ENCODE results near the gene UGGT1.

UGGT1 gene

GRCh38 chr2:128108166-128108565 lies 17.2 kb downstream of the UGGT1 start:
- DNase-seq, result no peak

- DNase-seq, result no peak
Observed at GRCh38 chr2:128109243-128109642, 18.2 kb downstream of the UGGT1 start.

GRCh38 chr2:128115921-128116623 lies 25.1 kb downstream of the UGGT1 start:
- DNase-seq, result no peak

DNA sequence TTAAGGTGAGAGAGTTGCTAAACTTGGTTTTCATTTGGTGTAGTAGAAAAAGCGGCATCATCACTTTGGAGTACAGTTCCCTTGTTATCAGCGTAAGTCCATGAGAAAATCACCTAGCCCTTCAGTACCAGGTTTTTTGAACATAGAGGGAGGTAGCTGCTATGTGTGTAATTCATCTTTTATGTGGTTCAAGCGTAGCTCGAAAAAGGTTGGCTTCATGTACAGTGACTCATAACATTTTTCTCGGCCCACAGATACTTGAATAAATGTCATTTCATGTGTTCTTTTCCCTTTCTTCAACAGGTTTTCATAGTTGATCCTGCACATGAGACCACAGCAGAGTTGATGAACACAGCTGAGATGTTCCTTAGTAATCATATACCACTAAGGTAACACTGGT lies 43.6 kb downstream of the UGGT1 start:
- DNase-seq, result no peak

GRCh38 chr2:128137094-128137616 lies 46.2 kb downstream of the UGGT1 start:
- no peak for DNase-seq

- DNase-seq, result no peak
Observed at GRCh38 chr2:128139624-128140023, 48.6 kb downstream of the UGGT1 start.

- no peak for DNase-seq
Observed at GRCh38 chr2:128145651-128146050, 54.7 kb downstream of the UGGT1 start.

- DNase-seq, result no peak
Observed at GRCh38 chr2:128153786-128154185, 62.8 kb downstream of the UGGT1 start.

DNA sequence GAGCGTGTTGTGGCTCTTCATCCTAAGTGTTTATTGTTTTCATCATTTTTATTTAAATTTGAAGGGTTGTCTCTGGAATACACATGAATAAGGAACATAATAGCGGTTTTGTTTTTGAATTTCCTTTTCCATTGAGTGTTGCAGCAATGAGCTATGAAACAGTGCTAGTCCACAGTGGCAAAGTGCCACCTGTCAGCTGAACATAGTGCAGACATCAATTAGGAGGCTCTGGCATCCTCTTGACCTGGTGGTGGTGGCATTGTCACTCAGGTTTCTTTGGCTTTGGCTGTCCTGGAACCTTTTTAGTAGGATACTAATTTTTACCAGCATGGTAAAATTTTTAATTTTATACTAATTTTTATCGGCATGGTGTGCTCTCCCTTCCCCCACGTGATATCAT lies 63.2 kb downstream of the UGGT1 start:
- no peak for DNase-seq

DNA sequence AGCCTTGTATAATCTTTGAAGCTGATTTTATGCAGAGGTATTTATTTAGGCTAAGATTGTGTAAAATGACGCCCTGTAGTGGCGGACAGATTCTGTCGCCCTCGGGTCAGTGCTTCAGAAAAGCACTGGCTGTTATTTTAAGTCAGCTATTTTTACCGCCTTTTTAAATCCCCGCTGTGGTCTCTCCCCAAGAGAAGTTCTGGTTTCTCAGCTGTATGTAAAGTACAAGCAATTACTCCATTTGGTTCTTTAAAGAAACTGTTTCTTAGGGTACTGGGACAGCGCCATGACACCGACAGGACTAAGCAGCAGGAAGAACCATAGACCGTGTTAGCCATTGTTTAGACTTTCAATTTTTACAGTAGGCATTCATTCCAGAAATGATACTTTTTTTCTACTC lies 65.0 kb downstream of the UGGT1 start:
- DNase-seq, result no peak

GRCh38 chr2:128156812-128157211 lies 65.8 kb downstream of the UGGT1 start:
- no peak for DNase-seq

DNA sequence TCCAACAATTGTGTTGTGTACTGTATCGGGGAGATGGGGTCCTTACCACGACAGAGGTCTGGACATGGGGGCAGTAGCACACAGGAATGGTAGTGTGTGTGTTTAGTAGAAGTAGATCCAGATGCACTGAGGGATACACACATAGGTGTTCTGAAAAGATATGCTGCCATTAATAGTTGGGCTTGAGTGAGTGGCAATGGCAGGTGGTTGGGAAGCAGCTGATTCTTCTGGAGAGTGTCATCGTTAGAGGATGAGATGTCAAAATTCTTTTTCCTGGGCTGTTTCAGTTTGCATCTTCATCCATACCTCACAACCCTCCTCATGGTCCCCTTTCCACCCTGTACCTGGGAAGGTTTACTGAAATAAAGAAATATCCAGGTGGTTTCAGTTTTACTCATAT lies 66.6 kb downstream of the UGGT1 start:
- DNase-seq, result no peak

DNA sequence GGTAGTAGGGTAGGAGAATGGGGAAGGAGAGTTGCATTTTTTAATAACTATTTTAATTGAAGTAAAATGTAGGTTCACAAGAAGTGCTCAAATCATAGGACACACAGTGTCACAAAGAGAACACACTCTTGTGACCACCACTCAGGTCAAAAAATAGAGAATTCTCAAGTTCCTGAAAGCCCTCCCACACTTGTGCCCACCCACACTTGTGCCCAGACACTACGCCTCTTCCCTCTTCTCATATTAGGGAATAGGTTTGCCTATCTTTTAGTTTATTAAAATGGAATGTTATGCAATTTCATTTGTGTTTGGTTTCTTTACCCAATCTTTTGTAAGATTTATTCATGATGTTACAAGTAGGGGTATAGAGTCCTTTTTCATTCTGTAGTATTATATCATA lies 67.2 kb downstream of the UGGT1 start:
- no peak for DNase-seq

DNA sequence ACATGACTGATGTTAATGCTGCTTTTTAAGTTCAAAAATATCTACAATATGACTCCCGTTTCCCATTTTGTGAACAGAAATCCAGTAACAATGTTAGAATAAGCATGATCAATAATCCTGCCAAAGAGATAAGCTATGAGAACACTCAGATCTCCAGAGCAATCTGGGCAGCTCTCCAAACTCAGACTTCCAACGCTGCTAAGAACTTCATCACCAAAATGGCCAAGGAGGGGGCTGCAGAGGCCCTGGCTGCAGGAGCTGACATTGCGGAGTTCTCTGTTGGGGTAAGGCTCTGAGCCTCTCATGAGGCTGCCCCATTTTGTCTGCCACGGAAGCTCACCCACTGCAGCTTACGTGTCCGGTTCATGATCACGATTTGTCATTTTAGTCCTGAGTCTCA lies 68.4 kb downstream of the UGGT1 start:
- DNase-seq, result no peak

DNA sequence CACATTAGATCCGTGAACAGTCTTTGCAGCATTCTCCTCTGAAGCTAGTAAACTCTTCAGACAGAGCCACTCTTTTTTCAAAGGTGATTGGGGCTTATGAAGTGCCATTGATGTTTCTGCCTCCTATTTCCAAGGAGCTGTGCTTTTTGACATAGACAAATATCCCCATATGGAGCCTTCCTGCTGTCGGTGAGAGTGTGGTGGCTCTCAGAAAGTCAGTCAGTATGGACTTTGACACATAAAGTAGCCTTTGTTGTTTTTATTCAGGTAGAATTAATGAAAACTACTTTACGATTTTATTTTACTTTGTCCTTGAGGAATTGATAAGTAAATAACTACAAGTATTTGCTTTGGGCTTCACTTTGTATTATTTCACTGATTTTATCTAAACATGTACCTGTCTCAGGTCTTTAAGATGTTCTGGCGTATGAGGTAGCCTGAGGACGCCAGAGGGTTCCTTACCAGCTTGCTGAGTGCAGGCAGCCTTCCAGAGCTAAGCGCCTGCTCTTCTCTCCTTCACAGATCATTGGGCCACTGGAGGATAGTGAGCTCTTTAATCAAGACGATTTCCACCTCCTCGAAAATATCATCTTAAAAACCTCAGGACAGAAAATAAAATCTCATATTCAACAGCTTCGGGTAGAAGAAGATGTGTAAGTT lies 69.7 kb downstream of the UGGT1 start:
- no peak for DNase-seq

- DNase-seq, result no peak
Observed at GRCh38 chr2:128162266-128162665, 71.3 kb downstream of the UGGT1 start.

- DNase-seq, result no peak
Observed at GRCh38 chr2:128164311-128164710, 73.3 kb downstream of the UGGT1 start.

DNA sequence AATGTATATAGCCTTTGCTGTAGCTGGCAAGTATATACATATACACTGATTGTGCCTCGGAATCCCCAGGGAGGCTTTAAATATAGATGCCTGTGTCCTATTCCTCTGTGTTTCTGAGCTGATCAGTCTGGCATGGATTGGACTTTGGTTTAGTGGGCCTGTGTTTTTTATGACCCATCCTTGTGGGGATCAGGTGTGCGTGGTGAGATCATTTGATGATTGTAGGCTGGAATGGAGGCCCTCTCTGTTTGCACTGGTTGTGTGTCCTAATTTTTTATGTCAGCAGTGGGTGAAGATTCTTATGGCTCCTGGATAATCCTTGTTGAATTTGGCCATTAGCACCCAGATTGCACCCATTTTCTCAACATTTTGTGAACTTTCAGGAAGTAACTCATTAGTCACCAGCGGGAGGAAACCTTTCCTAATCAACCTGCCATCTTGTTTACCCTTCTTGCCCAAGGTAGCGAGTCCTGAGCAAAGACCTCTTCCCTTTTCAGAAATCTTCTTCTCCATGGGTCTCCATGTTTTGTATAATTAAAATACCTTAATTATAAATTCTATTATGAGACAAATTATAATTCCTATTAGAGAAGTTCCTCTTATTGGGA lies 75.8 kb downstream of the UGGT1 start:
- DNase-seq, result no peak

DNA sequence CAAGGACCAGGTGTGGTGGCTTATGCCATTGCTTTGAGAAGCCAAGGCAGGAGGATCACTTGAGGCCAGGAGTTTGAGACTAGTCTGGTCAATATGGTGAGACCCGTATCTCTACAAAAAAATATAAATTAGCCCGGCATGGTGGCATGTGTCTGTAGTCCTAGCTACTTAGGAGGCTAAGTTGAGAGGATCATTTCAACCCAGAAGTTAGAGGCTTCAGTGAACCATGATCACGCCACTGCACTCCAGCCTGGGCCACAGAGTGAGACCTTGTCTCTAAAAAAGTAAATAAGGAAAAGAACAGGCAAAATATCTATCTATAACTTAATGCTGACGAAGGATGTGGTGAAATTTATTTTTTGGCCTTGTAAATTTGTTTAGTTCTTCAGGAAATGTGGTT lies 78.1 kb downstream of the UGGT1 start:
- DNase-seq, result no peak

DNA sequence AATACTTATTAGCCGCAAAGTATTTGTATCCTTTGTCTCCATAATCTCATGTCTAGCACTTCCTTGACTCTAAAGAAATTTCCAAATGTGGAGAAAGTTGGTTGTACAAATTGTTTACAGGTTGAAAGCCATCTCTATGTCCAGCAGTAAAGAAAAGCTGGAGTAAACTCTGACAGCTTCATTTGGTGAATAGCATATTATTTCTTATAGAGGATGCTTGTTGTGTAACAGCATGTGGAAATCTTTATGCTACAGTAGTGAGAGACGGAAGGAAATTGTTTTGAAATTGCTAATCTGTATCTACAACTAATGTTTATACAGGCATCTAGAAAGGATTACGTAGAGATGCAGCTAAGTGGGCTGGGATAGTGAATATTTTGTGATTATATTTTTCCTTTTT lies 78.5 kb downstream of the UGGT1 start:
- no peak for DNase-seq

- no peak for DNase-seq
Observed at GRCh38 chr2:128169933-128170709, 79.1 kb downstream of the UGGT1 start.

GRCh38 chr2:128170776-128171175 lies 79.8 kb downstream of the UGGT1 start:
- DNase-seq, result no peak

GRCh38 chr2:128172191-128172590 lies 81.2 kb downstream of the UGGT1 start:
- DNase-seq, result no peak
